ENCODE results near the gene KCNJ16.
A peak's percentile ranks its signal among the peaks of the same experiment; 100 is the strongest.

KCNJ16 gene

GRCh38 chr17:70078994-70079531 lies 4.0 kb downstream of the KCNJ16 start:
- TF ChIP-seq TCF12 (IDR thresholded peaks at IDR 0.05; ENCODE audit: low read depth) (no peak), REST (IDR thresholded peaks at IDR 0.05; ENCODE audit: low read depth) (no peak)

- TF ChIP-seq, protein P1, sequence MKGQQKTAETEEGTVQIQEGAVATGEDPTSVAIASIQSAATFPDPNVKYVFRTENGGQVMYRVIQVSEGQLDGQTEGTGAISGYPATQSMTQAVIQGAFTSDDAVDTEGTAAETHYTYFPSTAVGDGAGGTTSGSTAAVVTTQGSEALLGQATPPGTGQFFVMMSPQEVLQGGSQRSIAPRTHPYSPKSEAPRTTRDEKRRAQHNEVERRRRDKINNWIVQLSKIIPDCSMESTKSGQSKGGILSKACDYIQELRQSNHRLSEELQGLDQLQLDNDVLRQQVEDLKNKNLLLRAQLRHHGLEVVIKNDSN (IDR thresholded peaks at IDR 0.05) = no peak
- TF ChIP-seq TCF12 (IDR thresholded peaks at IDR 0.05; ENCODE audit: low read depth) (no peak), CEBPB (IDR thresholded peaks at IDR 0.05) (no peak), YY1 (IDR thresholded peaks at IDR 0.05; ENCODE audit: low read depth) (no peak)
Observed at GRCh38 chr17:70080541-70081347, 5.7 kb downstream of the KCNJ16 start.

GRCh38 chr17:70081885-70082284 lies 6.9 kb downstream of the KCNJ16 start:
- no peak for TF ChIP-seq EGR1 (IDR thresholded peaks at IDR 0.05)
- no peak for TF ChIP-seq EP300 (IDR thresholded peaks at IDR 0.05; ENCODE audit: borderline replicate concordance)
- TF ChIP-seq RAD21 (IDR thresholded peaks at IDR 0.05; ENCODE audit: low read depth) = no peak
- no peak for TF ChIP-seq ZBTB7A (IDR thresholded peaks at IDR 0.05; ENCODE audit: low read depth)
- TF ChIP-seq TCF12 (IDR thresholded peaks at IDR 0.05; ENCODE audit: low read depth) = no peak
- TF ChIP-seq CEBPB (IDR thresholded peaks at IDR 0.05) = no peak
- TF ChIP-seq, protein P1 (IDR thresholded peaks at IDR 0.05) = no peak
- no peak for TF ChIP-seq REST (IDR thresholded peaks at IDR 0.05; ENCODE audit: low read depth)
- no peak for TF ChIP-seq MAX (IDR thresholded peaks at IDR 0.05)
- TF ChIP-seq NFIC (IDR thresholded peaks at IDR 0.05) = no peak
- TF ChIP-seq FOXM1 (IDR thresholded peaks at IDR 0.05; ENCODE audit: borderline replicate concordance, low read depth) = no peak
- TF ChIP-seq YY1 (IDR thresholded peaks at IDR 0.05; ENCODE audit: low read depth) = no peak
- TF ChIP-seq CREB1 (IDR thresholded peaks at IDR 0.05; ENCODE audit: low read depth) = no peak
- no peak for TF ChIP-seq TEAD4 (IDR thresholded peaks at IDR 0.05)
- TF ChIP-seq TAF1 (IDR thresholded peaks at IDR 0.05; ENCODE audit: low read depth) = no peak

DNA sequence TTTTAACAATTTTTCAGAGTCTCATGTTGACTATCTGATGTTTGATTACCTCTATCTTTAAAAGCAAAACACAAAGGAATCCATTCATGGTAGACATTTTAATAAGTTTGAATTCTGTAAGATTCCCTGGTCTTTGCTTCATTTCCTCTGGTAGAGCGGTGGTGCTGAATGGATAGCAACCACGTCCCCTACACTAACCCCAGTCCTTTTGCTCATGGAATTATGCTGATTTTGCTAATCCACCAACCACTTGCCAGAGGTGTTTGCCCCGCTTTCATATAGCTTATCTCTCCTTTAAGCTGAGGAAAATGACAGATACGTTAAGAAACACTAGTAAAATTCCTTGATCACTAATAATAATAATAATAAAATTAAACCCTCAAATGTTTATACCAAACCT lies 9.5 kb downstream of the KCNJ16 start:
- TF ChIP-seq REST (IDR thresholded peaks at IDR 0.05; ENCODE audit: low read depth) (peak; percentile 77), FOXM1 (IDR thresholded peaks at IDR 0.05; ENCODE audit: borderline replicate concordance, low read depth) (no peak)

GRCh38 chr17:70086516-70086915 lies 11.5 kb downstream of the KCNJ16 start:
- TF ChIP-seq CEBPB (IDR thresholded peaks at IDR 0.05) (no peak), RAD21 (IDR thresholded peaks at IDR 0.05; ENCODE audit: low read depth) (no peak), CREB1 (IDR thresholded peaks at IDR 0.05; ENCODE audit: low read depth) (no peak), ZBTB7A (IDR thresholded peaks at IDR 0.05; ENCODE audit: low read depth) (no peak), TCF12 (IDR thresholded peaks at IDR 0.05; ENCODE audit: low read depth) (no peak), REST (IDR thresholded peaks at IDR 0.05; ENCODE audit: low read depth) (no peak)
